22Rv1 (cell line): ENCODE data around the gene CDK5RAP2.

Source experiments
- CTCF ChIP-seq: fragments of 450-650 bp; IDR thresholded peaks from 2 replicates; pipeline ENCODE4 v1.5.1; 2017; ENCODE audit warnings: mild to moderate bottlenecking
- ZFX ChIP-seq: fragments of 450-650 bp; IDR thresholded peaks from 2 replicates; pipeline ENCODE4 v1.6.1; 2017; ENCODE audit warnings: antibody characterized with exemption, borderline replicate concordance

GRCh38 chr9:120358877-120359276 lies 221.1 kb downstream of the CDK5RAP2 start:
- TF ChIP-seq CTCF (no peak), ZFX (no peak)
